Activated CD4-positive, alpha-beta T cell treated with anti-CD3 and anti-CD28 coated beads for 48 hours (primary cell): Measurements from ENCODE around the gene ID4.

Experiments used
- DNase-seq: peaks from one replicate; pipeline ENCODE4 v3.0.0-alpha.2; 2020

The ID4 gene

DNA sequence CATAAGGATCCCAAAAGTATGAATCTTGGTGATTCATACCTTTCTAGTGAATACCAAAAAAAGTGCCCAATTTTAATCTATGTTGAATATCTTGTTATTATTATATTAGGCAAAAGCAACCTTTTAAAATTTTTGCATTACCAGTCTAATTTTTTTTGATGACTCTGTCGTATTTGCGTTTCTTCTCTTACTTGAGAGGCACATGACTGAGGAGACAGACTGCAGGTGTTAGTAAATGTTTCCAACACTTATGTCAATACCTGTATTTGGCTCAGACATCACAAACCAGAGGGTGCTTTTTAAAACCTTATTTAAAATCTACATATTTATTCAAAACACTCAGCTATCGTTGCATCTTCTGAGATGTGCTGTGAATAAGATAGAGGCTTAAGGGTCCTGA, 27.1 kb downstream of the ID4 start:
- DNase-seq = no peak

DNA sequence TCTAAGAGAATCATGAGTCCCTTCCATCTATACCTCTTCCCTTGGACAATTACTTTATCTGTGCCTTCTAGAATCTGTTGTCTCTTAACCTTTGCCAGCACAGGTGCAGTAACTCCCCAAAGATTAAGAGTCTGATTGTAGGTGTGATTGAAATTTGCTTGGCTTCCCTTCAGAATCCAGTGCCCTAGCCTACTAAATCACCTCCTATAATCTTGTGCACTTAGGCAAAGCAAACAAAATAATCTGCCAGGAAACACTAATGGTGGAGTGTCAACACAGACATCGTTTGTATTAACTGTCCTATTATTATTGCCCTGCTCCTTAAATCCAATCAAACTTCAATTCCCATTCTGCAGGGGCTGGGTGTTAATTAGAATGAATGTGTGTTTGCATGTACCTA, 28.0 kb downstream of the ID4 start:
- no peak for DNase-seq

DNA sequence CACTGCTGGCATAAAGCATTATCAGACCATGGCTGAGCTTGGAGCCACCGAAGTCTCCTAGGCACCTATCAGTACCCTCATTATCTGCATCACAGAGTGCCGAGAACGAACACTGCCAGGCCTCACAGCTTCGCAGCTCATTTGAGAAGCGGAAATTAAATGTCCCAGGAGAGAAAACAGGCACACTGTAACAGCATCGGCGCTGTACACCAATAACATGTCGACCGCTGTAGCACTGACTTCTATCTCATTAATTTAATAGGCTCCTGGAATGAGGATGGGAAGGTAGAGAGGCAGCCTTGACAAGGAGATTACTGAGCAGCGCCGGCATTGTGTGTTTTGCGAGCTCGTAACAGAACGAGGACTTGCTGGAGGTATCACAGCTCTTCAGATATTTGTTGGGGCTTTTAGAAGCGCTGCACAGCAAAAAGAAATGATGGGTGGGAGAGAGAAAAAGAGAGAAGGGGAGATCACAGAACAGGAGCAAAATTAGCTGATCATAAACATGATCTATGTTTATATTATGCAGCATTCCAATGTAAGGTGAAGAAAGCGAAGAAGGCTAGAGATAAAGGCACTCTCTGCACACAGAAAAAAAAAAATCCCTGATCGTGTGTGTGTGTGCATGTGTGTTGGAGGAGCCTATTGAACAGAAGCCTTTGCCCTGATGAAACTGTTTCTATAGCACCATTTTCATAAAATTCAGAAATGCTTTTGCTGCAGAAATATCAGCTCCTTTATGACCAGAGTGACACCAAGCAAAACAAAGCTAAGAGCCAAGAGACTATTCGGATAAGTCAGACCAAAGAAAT, 29.2 kb downstream of the ID4 start:
- DNase-seq = no peak

DNA sequence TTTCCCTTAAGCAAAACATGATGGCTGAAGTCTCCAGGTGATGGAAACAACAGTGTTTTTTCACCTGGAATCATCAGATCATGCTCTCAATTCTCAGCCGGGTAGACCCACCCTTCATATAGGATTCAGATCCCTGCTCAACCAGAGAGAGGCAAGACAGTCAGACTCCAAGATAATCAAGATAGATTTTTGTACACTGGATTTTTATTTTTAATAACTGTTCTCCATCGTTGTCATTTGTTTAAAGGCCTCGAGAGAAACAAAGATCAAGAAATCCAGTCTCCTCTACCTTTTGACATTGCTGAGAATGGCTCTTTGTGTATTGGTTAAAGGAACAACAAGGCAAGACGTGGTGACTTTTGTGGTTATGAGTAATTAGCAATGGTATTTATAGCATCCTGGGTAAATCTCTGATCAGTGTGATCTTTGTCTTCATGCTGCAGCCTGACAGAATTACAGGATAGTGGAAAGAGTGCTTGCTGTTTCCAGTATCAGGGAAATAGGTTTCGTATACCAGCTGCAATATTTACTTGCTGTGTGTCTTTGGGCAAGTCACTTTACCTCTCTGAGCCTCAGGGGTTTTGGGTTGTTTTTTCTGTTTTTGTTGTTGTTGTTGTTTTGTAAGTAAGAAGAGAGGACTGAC, 29.9 kb downstream of the ID4 start:
- DNase-seq = no peak

DNA sequence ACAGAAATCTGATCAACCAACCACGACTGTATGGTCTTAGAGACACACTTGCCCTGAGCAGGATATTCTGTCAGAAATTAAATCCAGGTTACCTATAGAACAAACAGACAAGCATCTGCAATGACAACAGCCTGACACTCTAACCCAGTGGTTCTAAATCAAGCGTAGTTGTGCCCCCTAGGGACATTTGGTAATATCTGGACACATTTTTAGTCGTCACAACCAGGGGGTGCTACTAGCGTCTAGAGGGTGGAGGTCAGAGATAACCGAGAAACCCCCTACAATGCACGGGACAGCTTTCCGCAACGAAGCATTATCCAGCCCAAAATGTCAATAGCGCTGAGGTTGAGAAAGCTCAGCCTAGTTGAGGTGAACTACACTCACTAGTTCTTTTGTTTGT, 32.3 kb downstream of the ID4 start:
- no peak for DNase-seq

DNA sequence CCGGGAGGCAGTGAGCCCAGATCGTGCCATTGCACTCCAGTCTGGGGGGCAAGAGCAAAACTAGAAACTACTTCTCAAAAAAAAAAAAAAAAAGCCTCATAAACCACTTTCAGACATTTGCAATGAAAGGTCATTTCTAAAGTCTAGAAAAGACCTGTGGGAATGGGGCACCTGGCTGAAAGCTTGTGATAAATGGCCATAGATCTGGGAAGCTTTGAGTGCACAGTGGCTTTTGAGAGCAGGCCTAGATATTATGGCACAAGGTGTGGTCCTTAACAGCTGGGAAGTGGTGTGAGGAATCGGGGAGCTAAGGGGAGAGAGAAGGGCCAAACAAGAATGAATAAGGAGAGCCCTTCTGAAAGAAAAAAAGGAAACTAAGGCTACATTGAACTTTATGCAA, 33.2 kb downstream of the ID4 start:
- DNase-seq = no peak

DNA sequence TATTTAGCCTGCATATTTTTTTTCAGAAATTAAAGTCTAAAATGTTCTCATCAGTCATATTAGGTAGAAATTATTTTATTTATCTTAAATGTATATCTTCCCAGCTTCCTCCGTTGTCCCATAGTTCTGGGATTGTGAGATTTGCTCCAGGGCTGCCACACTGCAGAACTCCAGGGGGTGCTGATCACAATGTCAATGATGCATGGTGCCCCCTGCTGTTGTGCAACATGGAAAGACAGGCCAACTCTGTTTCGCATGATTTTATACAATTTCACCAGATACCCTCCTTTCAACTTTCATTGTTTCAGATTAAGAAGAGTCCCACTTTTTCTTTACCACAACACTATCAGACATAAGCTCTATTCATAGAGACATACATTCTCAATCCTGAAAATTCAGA, 35.9 kb downstream of the ID4 start:
- no peak for DNase-seq

DNA sequence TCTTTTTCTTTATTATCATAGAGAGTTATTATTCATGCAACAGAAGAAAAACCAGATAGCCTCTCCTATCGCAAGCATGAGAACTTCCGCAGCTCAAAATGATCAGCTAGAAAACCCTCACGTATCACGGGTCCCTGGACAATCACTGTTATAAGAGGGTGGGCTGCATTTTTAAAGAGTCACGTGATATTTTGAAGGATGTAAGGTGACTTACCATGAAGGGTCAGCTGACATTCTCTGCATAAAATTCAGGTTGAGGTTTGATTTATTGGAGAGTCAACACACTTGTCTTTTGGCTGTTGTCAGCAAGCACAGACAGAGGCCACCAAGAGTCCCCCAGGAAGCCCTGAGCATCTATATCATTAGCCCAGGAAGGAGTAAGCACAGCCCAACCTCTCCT, 39.5 kb downstream of the ID4 start:
- no peak for DNase-seq

DNA sequence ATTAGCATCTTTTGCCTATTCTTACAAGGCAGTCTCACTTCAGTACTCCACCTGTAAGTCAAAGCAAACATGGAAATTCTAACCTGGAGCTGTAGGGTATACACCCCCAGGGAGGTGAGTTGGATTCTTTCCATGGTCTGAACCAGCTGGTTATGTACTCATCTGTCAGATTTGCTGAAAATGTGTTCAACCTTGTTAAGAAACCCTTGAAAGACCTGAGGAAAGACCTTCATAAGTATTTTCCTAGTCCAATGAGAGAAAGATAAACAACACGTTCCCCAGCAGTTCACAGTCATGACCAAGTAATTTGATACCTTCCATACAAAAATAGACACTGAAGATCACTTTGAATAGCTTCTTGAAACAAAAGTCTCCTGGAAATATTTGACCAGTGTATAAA, 42.5 kb downstream of the ID4 start:
- DNase-seq = no peak

DNA sequence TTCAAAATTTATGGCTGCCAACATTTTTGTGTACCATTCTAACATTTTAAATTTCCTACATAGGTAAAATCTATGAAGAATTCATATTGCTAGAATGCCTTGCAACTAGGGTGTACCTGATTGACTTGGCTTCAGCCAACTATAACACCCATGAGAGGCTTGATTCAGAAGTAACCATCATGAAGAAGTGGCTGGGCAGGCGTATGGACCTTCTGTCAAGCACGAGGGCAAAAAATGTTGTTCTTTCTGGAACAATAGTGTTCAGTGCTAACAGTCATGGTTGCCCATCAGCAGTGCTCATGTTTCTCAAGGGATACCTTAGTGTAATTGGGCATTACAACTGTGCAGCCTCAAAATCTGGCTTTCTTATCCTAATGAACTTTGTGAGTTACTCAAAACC, 42.9 kb downstream of the ID4 start:
- no peak for DNase-seq

DNA sequence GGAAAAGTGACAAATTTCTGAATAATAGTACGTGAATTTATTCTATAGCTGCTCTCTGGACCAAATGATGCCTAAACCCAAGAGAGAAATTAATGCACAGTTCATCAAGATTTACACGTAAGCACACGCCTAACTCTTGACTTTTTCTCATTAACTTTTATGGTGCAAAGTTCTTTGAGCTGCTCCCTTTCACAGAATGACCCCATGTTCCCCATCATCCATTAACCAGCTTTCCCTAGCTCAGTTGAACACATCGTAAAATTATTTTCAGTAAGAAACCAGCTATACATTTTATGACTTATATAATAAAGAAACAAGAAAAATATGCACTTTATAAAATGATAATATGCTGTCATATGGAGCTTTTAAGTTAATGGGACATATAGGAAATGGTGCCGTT, 54.3 kb downstream of the ID4 start:
- DNase-seq = no peak
